Calu3 (cell line): ENCODE data around the gene SLC1A2. TPM values are rescaled to one million over a fixed set of nuclear protein-coding genes. Genes with fewer than 3 reads are reported as not detected.
A peak's percentile ranks its signal among the peaks of the same experiment; 100 is the strongest.

Experiments
- BruUV-seq: library from RNA; stranded (reverse); fragments of 400-500 nt; replicated peaks from 2 replicates; lab custom pipeline; 2021; lab: Mats Ljungman, UMichigan
- CTCF ChIA-PET: fragments of 300-600 bp; sonication (Branson Sonifier 250); formaldehyde crosslinking; loops from one replicate; lab custom pipeline; 2022; ENCODE audit warnings: antibody characterized with exemption; lab: Charles Lee
- DNase-seq: peaks from one replicate; pipeline ENCODE4 v3.0.0; 2022
- H3K27ac Mint-ChIP-seq: one replicate; pipeline ENCODE4 v1.8.0; 2022; ENCODE audit warnings: mixed read lengths; ENCODE audit not compliant: unreplicated experiment
- H3K27me3 Mint-ChIP-seq: one replicate; pipeline ENCODE4 v1.8.0; 2022; ENCODE audit warnings: mixed read lengths; ENCODE audit not compliant: unreplicated experiment
- H3K36me3 Mint-ChIP-seq: one replicate; pipeline ENCODE4 v1.8.0; 2022; ENCODE audit warnings: mild to moderate bottlenecking, moderate library complexity, mixed read lengths; ENCODE audit not compliant: insufficient read depth, unreplicated experiment
- H3K4me1 Mint-ChIP-seq: one replicate; pipeline ENCODE4 v1.8.0; 2022; ENCODE audit warnings: mild to moderate bottlenecking, low read depth, mixed read lengths; ENCODE audit not compliant: unreplicated experiment
- H3K4me3 Mint-ChIP-seq: one replicate; pipeline ENCODE4 v1.8.0; 2022; ENCODE audit warnings: mild to moderate bottlenecking, low read depth, moderate library complexity, mixed read lengths; ENCODE audit not compliant: unreplicated experiment
- H3K9me3 Mint-ChIP-seq: one replicate; pipeline ENCODE4 v1.8.0; 2022; ENCODE audit warnings: low read depth, mixed read lengths; ENCODE audit not compliant: unreplicated experiment
- intact Hi-C: fragments of 100-400 bp; cut with micrococcal nuclease; formaldehyde crosslinking; loops from one replicate; pipeline ENCODE4 v1.10.0; 2022; ENCODE audit not compliant: unreplicated experiment
- total RNA-seq: library from RNA; stranded (reverse); gene quantifications from 2 replicates; pipeline ENCODE4 v1.2.3, GENCODE V29; 2022
- TF ChIP-seq, protein P1 (sequence below): fragments of 200-600 bp; IDR thresholded peaks from one replicate; pipeline ENCODE4 v1.8.0; 2022; ENCODE audit warnings: antibody characterized with exemption; ENCODE audit not compliant: unreplicated experiment

Gene SLC1A2
- total RNA-seq, 1 experiment from 2014 or later: 0.40 TPM

DNA sequence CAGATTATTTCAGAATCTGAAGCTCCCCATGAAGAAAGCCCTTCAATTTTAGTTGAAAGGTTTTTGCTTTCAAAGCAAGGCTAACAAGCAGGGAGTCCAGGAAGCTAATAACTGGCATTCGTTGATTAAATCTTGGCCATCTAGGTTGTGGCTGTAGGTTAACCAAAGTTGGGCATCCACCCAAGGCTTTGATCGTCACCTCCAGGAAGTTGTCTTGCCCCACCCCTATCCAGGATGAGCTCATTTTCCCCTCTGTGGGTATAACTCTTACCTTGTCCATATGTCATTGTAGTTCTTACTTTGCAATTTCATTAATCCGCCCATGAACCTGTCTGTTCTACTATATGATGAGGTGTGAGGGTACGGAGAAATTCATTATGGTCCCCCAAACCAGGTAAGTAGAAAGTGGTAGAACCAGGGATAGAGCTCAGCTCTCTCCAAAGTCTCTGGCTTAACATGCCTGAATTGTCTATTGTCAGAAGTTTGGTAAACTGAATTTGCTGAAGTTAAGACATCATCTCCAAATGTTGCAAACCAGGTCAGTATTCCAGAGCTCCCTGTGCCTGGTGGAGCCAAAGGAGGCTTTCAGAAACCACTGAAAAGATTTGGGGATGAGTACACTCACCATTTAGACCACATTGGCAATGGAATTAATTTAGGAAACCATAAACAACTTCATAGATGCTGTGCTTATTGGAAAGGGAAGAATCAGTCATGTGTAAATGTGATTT, 183.3 kb downstream of the SLC1A2 start:
- Mint-ChIP-seq H3K27ac (peak overlapping the region; percentile 75), H3K9me3 (no peaks in the 10 kb centered on the region), H3K27me3 (no peaks in the 10 kb centered on the region), H3K4me1 (peaks cover 61% of the 10 kb centered on the region), H3K36me3 (peaks cover 26% of the 10 kb centered on the region), H3K4me3 (no peak overlapping the region)
- BruUV-seq: no TSS peak
- CTCF ChIA-PET: interaction anchor here (1.0 to 1.1 kb wide), 3 partner anchors 10 to 227 kb away, joined by 3 to 4 read pairs (median 3); no protein-coding TSS in a partner anchor
- intact Hi-C loops: loop anchor here (5.0 to 10.0 kb wide), 3 partner anchors 159 to 1569 kb away; no protein-coding TSS in a partner anchor
- TF ChIP-seq, protein P1, sequence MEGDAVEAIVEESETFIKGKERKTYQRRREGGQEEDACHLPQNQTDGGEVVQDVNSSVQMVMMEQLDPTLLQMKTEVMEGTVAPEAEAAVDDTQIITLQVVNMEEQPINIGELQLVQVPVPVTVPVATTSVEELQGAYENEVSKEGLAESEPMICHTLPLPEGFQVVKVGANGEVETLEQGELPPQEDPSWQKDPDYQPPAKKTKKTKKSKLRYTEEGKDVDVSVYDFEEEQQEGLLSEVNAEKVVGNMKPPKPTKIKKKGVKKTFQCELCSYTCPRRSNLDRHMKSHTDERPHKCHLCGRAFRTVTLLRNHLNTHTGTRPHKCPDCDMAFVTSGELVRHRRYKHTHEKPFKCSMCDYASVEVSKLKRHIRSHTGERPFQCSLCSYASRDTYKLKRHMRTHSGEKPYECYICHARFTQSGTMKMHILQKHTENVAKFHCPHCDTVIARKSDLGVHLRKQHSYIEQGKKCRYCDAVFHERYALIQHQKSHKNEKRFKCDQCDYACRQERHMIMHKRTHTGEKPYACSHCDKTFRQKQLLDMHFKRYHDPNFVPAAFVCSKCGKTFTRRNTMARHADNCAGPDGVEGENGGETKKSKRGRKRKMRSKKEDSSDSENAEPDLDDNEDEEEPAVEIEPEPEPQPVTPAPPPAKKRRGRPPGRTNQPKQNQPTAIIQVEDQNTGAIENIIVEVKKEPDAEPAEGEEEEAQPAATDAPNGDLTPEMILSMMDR: no peak
- DNase-seq: peak; percentile 75

DNA sequence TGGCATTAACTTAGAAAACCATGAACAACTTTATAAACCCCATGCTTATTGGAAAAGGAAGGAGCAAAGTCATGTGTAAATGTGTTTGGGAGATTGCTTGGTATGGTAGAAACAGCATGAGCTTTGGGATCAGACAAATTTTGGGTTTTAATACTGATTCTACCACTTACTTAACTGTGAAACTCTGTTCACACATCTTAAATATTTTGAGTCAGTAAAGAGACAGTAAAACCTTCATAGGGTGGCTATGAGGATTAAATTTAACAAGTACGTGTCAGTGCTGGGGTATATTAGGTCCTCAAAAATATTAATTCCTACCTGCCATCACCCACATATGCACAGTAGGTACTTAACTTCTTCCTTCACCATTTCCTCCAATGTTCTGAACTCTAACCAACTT, 183.9 kb downstream of the SLC1A2 start:
- H3K4me1 Mint-ChIP-seq: peaks cover 62% of the 10 kb centered on the region
- no peaks in the 10 kb centered on the region for H3K9me3 Mint-ChIP-seq
- DNase-seq: no peak
- no peak overlapping the region for H3K4me3 Mint-ChIP-seq
- H3K36me3 Mint-ChIP-seq: peaks cover 32% of the 10 kb centered on the region
- CTCF ChIA-PET: interaction anchor here (1.0 kb wide), 2 partner anchors 9 to 226 kb away, joined by 3 read pairs; no protein-coding TSS in a partner anchor
- H3K27ac Mint-ChIP-seq: peak overlapping the region; percentile 75
- no peaks in the 10 kb centered on the region for H3K27me3 Mint-ChIP-seq
- intact Hi-C loops: loop anchor here (5.0 to 10.0 kb wide), 3 partner anchors 159 to 1569 kb away; no protein-coding TSS in a partner anchor
- no TSS peak for BruUV-seq
- TF ChIP-seq, protein P1: no peak

DNA sequence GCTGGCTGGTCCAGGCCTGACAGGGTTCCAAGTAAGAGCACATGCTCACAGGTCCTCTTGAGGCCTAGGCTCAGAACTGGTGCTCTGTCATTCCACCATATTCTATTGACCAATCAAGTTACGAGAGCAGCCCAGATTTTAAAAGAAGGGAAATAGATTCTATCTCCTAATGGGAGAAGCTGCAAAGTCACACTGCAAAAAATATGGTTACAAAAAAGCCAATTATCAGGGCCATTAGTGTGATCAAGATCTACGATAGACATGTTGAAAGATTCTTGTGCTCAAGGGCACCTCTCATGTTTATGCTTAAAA, 184.2 kb downstream of the SLC1A2 start:
- no TSS peak for BruUV-seq
- CTCF ChIA-PET: no interaction called here
- H3K36me3 Mint-ChIP-seq: peaks cover 36% of the 10 kb centered on the region
- no peaks in the 10 kb centered on the region for H3K27me3 Mint-ChIP-seq
- TF ChIP-seq, protein P1: no peak
- DNase-seq: no peak
- H3K4me3 Mint-ChIP-seq: no peak overlapping the region
- no peaks in the 10 kb centered on the region for H3K9me3 Mint-ChIP-seq
- H3K4me1 Mint-ChIP-seq: peaks cover 66% of the 10 kb centered on the region
- H3K27ac Mint-ChIP-seq: peak overlapping the region; percentile 75
- intact Hi-C loops: loop anchor here (5.0 to 10.0 kb wide), 3 partner anchors 160 to 1570 kb away; no protein-coding TSS in a partner anchor

DNA sequence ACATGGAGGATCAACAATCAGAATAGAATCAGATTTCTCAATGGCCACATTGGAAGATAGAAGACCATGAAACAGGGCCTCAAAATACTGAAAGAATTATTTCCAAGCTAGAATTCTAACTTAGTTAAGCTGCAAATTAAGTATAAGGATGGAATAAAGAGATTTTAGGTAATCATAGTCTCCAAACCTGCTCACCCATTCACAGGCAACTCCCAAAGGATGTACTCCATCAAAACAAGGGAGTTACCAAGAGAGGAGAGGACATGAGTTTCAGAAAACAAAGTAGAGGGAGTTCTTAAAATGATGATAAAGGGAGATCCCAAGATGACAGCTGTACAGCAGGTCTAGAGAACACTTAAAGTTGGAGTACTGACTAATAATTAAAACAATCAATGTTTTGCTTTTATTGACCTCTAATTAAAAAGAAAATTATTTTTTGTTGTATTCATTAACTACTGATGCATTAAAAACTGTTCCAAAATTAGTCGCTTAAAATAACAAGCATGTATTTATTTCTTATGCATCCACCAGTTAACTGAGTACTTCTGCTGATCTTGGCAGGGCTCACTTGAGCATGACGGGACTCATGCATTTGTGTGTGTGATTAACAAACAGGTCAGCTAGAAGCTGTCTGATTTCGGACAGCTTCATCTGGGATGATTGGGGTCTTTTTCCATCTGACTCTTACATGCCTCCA, 184.8 kb downstream of the SLC1A2 start:
- Mint-ChIP-seq H3K9me3 (no peaks in the 10 kb centered on the region), H3K4me3 (no peak overlapping the region), H3K27me3 (no peaks in the 10 kb centered on the region), H3K4me1 (peaks cover 69% of the 10 kb centered on the region), H3K36me3 (peaks cover 41% of the 10 kb centered on the region), H3K27ac (peak overlapping the region; percentile 75)
- intact Hi-C loops: loop anchor here (5.0 to 10.0 kb wide), 3 partner anchors 160 to 1570 kb away; no protein-coding TSS in a partner anchor
- CTCF ChIA-PET: no interaction called here
- TF ChIP-seq, protein P1: no peak
- no peak for DNase-seq
- BruUV-seq: no TSS peak
